HepG2 (cell line): ENCODE data around the gene PTPN14. TPM values are rescaled to one million over a fixed set of nuclear protein-coding genes. Genes with fewer than 3 reads are reported as not detected.

Source experiments
- ATAC-seq: fragments of 200-7000 bp; cut with Tn5 transposase; 3 replicates; pipeline ENCODE4 v1.9.1; 2020; ENCODE audit warnings: mild to moderate bottlenecking, moderate library complexity
- BruUV-seq: library from RNA; stranded (reverse); fragments of 400-500 nt; replicated peaks from 2 replicates; lab custom pipeline; 2021; lab: Mats Ljungman, UMichigan
- CTCF ChIA-PET: fragments of 300-600 bp; formaldehyde crosslinking; extraction: SDS; loops from one replicate; lab custom pipeline; 2021; ENCODE audit warnings: low total read pairs, inconsistent platforms, low intra/inter-chr PET ratio; lab: Yijun Ruan, JAX
- POLR2A ChIA-PET: fragments of 350-600 bp; sonication (Branson Sonifier 250); formaldehyde crosslinking; loops from one replicate; lab custom pipeline; 2020; ENCODE audit warnings: antibody characterized with exemption, inconsistent platforms; lab: Yijun Ruan, JAX
- DNase-seq: peaks from one replicate; pipeline ENCODE4 v3.0.0-alpha.2; 2015; ENCODE audit warnings: low spot score
- FAIRE-seq: peaks from 3 replicates; lab custom pipeline; 2011; peaks lifted over from hg19 to GRCh38; lab: Jason Lieb, UNC
- H2AFZ ChIP-seq: one replicate; pipeline ENCODE4 v1.6.1; 2011; ENCODE audit warnings: low read length, inconsistent platforms
- H3K27ac ChIP-seq: fragments of 300-600 bp; 3 replicates; pipeline ENCODE4 v1.8.0; 2011; ENCODE audit warnings: mixed run types, mild to moderate bottlenecking, mixed read lengths, low read length, inconsistent platforms; ENCODE audit not compliant: insufficient read depth; ENCODE audit errors: extremely low read length
- H3K27me3 ChIP-seq, 2 experiments: fragments of 200-600 bp in 1 of 2; 2 replicates in 1 of 2; 3 replicates in 1 of 2; pipeline versions ENCODE4 v1.6.0 to v1.8.0; 2011; ENCODE audit warnings: low read length in 2 of 2, mild to moderate bottlenecking in 2 of 2, moderate library complexity in 2 of 2, inconsistent platforms in 1 of 2; ENCODE audit not compliant: insufficient read depth in 2 of 2, control insufficient read depth in 1 of 2
- H3K36me3 ChIP-seq, 2 experiments: fragments of 200-600 bp in 1 of 2; replicated peaks in 1 of 2; 2 replicates in 1 of 2; 3 replicates in 1 of 2; pipeline versions ENCODE4 v1.5.1 to v1.8.0; 2011; ENCODE audit warnings: low read length in 2 of 2, inconsistent platforms in 1 of 2; ENCODE audit not compliant: insufficient read depth in 2 of 2, control insufficient read depth in 1 of 2
- H3K4me1 ChIP-seq: 2 replicates; pipeline ENCODE4 v1.5.1; 2012; ENCODE audit warnings: low read length, inconsistent platforms; ENCODE audit not compliant: insufficient read depth
- H3K4me2 ChIP-seq: 2 replicates; pipeline ENCODE4 v1.6.0; 2011; ENCODE audit warnings: low read depth, low read length, inconsistent platforms
- H3K4me3 ChIP-seq, 3 experiments: fragments of 200-600 bp in 1 of 3; sonication (generic), shearing (Covaris generic) in 1 of 3; replicated peaks in 1 of 3; 2 replicates each; pipeline ENCODE4 v1.5.1; 2011 to 2016; ENCODE audit warnings: low read length in 3 of 3, inconsistent platforms in 2 of 3, low read depth in 2 of 3, mild to moderate bottlenecking in 2 of 3, control low read depth in 1 of 3, mixed read lengths in 1 of 3; ENCODE audit not compliant: insufficient read depth in 1 of 3
- H3K79me2 ChIP-seq: one replicate; pipeline ENCODE4 v1.6.1; 2011; ENCODE audit warnings: low read length, inconsistent platforms; ENCODE audit not compliant: insufficient read depth
- H3K9ac ChIP-seq: 2 replicates; pipeline ENCODE4 v1.6.0; 2011; ENCODE audit warnings: mild to moderate bottlenecking, low read depth, low read length, inconsistent platforms; ENCODE audit not compliant: insufficient read depth
- H3K9me3 ChIP-seq: 2 replicates; pipeline ENCODE4 v1.5.1; 2012; ENCODE audit warnings: mild to moderate bottlenecking, low read length
- H4K20me1 ChIP-seq: 2 replicates; pipeline ENCODE4 v1.6.0; 2011; ENCODE audit warnings: inconsistent platforms, mild to moderate bottlenecking, low read length, moderate library complexity; ENCODE audit not compliant: insufficient read depth
- FOXP1 ChIP-seq, 2 experiments: fragments of 450-650 bp in 1 of 2; IDR thresholded peaks; 2 replicates each; pipeline ENCODE4 v1.6.1; 2017 to 2018; ENCODE audit warnings: antibody characterized with exemption in 1 of 2
- HOXA7 ChIP-seq: sonication (generic); formaldehyde crosslinking; IDR thresholded peaks from 2 replicates; pipeline ENCODE4 v1.8.1; 2022; ENCODE audit warnings: mild to moderate bottlenecking, missing genetic modification reagents, moderate library complexity
- KAT7 ChIP-seq: IDR thresholded peaks from 2 replicates; pipeline ENCODE4 v1.6.1; 2018; ENCODE audit warnings: borderline replicate concordance, missing compliant biosample characterization
- MAFK ChIP-seq, 2 experiments: IDR thresholded peaks in 1 of 2; conservative IDR thresholded peaks in 1 of 2; 2 replicates each; pipeline ENCODE4 v1.6.1; 2011; ENCODE audit warnings: improper control_type of control experiment in 2 of 2, low read length in 2 of 2
- NCOA5 ChIP-seq: sonication (generic); formaldehyde crosslinking; IDR thresholded peaks from 2 replicates; pipeline ENCODE4 v1.4.0; 2020; ENCODE audit warnings: missing genetic modification reagents
- RFX3 ChIP-seq: IDR thresholded peaks from 2 replicates; pipeline ENCODE4 v1.6.1; 2016; ENCODE audit warnings: missing biosample characterization, missing genetic modification reagents
- TFDP1 ChIP-seq: IDR thresholded peaks from 2 replicates; pipeline ENCODE4 v1.6.1; 2016; ENCODE audit warnings: missing compliant biosample characterization, missing genetic modification reagents, borderline replicate concordance
- THAP9 ChIP-seq: sonication (generic); formaldehyde crosslinking; IDR thresholded peaks from 2 replicates; pipeline ENCODE4; 2020; ENCODE audit warnings: missing genetic modification reagents, mild to moderate bottlenecking, borderline replicate concordance
- TOE1 ChIP-seq: sonication (generic); formaldehyde crosslinking; IDR thresholded peaks from 2 replicates; pipeline ENCODE4 v1.4.0; 2020; ENCODE audit warnings: mild to moderate bottlenecking, missing genetic modification reagents
- ZBTB2 ChIP-seq: sonication (generic); formaldehyde crosslinking; IDR thresholded peaks from 2 replicates; pipeline ENCODE4 v1.8.0; 2022; ENCODE audit warnings: low read depth, missing genetic modification reagents
- ZNF280B ChIP-seq: sonication (generic); formaldehyde crosslinking; IDR thresholded peaks from 2 replicates; pipeline ENCODE4 v1.5.0; 2020; ENCODE audit warnings: missing genetic modification reagents, mild to moderate bottlenecking, borderline replicate concordance
- ZNF343 ChIP-seq: sonication (generic); formaldehyde crosslinking; IDR thresholded peaks from 2 replicates; pipeline ENCODE4 v1.4.0; 2020; ENCODE audit warnings: mild to moderate bottlenecking, missing genetic modification reagents
- ZNF446 ChIP-seq: sonication (generic); formaldehyde crosslinking; IDR thresholded peaks from 2 replicates; pipeline ENCODE4 v1.5.0; 2020; ENCODE audit warnings: mild to moderate bottlenecking, missing genetic modification reagents
- ZNF552 ChIP-seq: sonication (generic); formaldehyde crosslinking; IDR thresholded peaks from 2 replicates; pipeline ENCODE4 v1.9.0; 2022; ENCODE audit warnings: missing genetic modification reagents, mild to moderate bottlenecking, borderline replicate concordance
- ZNF564 ChIP-seq: sonication (generic); formaldehyde crosslinking; IDR thresholded peaks from 2 replicates; pipeline ENCODE4 v1.8.1; 2023; ENCODE audit warnings: mild to moderate bottlenecking, missing genetic modification reagents
- ZNF644 ChIP-seq: IDR thresholded peaks from 2 replicates; pipeline ENCODE4 v1.6.1; 2016; ENCODE audit warnings: low read depth
- ZSCAN12 ChIP-seq: sonication (generic); formaldehyde crosslinking; IDR thresholded peaks from 2 replicates; pipeline ENCODE4 v1.9.0; 2021; ENCODE audit warnings: mild to moderate bottlenecking, missing genetic modification reagents
- ZSCAN21 ChIP-seq: sonication (generic); formaldehyde crosslinking; IDR thresholded peaks from 2 replicates; pipeline ENCODE4 v1.8.0; 2022; ENCODE audit warnings: mild to moderate bottlenecking, missing genetic modification reagents, moderate library complexity, borderline replicate concordance
- WGBS: methylation state at CpG from one replicate; pipeline ENCODE4 v1.1.6; 2017; ENCODE audit warnings: low lambda C conversion rate; 5-methylcytosine and 5-hydroxymethylcytosine counted together
- in situ Hi-C: cut with HindIII; loops from 2 replicates; pipeline ENCODE4 v1.10.0; 2017; ENCODE audit warnings: low pct_unique_long_range_greater_than_20kb; ENCODE audit not compliant: extremely low pct_ligation_motif_present
- intact Hi-C: fragments of 100-400 bp; cut with micrococcal nuclease; formaldehyde crosslinking; loops from one replicate; pipeline ENCODE4 v1.10.0; 2022; ENCODE audit not compliant: unreplicated experiment
- polyA plus RNA-seq, 8 experiments: library from polyadenylated mRNA; depleted of rRNA in 3 of 8; stranded (reverse) in 7 of 8; unstranded in 1 of 8; fragments of >200 nt; fragmentation: Illumina TruSeq in 4 of 8; extraction: Trizol in 4 of 8; gene quantifications; 2 replicates each; pipeline versions ENCODE4 v1.2.1 to v1.2.3, GENCODE V29; 2011 to 2016; ENCODE audit warnings: low read depth in 4 of 8, missing spikeins in 1 of 8, mixed read lengths in 1 of 8; ENCODE audit not compliant: insufficient read depth in 1 of 8
- total RNA-seq, 5 experiments: library from RNA; depleted of rRNA; stranded (reverse); fragments of >200 nt; fragmentation: Illumina TruSeq; extraction: Trizol; gene quantifications; 2 replicates each; pipeline ENCODE4 v1.2.3, GENCODE V29; 2016; ENCODE audit warnings: low read depth in 1 of 5

The PTPN14 gene
- total and polyA plus RNA-seq, 2 of the 13 experiments (the other 11 are each of a cell fraction or from before 2014, with no cell fraction given): 3.9 to 4.7 TPM

GRCh38 chr1:214499732-214500131, 51.7 kb downstream of the PTPN14 start (continued):
- no peak for TF ChIP-seq TFDP1
- TF ChIP-seq ZNF446 (CRISPR knock-in tag): no peak
- TF ChIP-seq ZSCAN21 (CRISPR knock-in tag): no peak
- TF ChIP-seq ZSCAN12: no peak

- no peak for DNase-seq
- Histone ChIP-seq H3K4me3 (no peak overlapping the region), H3K4me2 (no peak overlapping the region), H4K20me1 (no peaks in the 10 kb centered on the region), H3K79me2 (no peaks in the 10 kb centered on the region), H3K4me1 (no peaks in the 10 kb centered on the region), H3K36me3 (no peaks in the 10 kb centered on the region), H3K27me3 (no peaks in the 10 kb centered on the region), H2AFZ (no peak overlapping the region), H3K9ac (no peak overlapping the region), H3K27ac (no peak overlapping the region), H3K9me3 (no peaks in the 10 kb centered on the region)
- intact Hi-C loops: no loop called here
- BruUV-seq: no TSS peak
- no peak for ATAC-seq
- ChIA-PET POLR2A (no interaction called here), CTCF (no interaction called here)
- FAIRE-seq: no peak
- in situ Hi-C loops: no loop called here
- WGBS: 94% methylated on average over 1 of the region's 1 CpG
- no peak for TF ChIP-seq ZNF552 (CRISPR knock-in tag)
- no peak for TF ChIP-seq NCOA5 (CRISPR knock-in tag)
- TF ChIP-seq ZNF644 (CRISPR knock-in tag): no peak
- no peak for TF ChIP-seq FOXP1 (IDR thresholded peaks at IDR 0.05)
- no peak for TF ChIP-seq FOXP1 (CRISPR knock-in tag; IDR thresholded peaks at IDR 0.05)
- no peak for TF ChIP-seq RFX3
- TF ChIP-seq TOE1: no peak
- no peak for TF ChIP-seq MAFK (conservative IDR thresholded peaks at IDR 0.05 in 1 of 2, IDR thresholded peaks at IDR 0.05 in 1 of 2; ENCODE audit: low read length in 2 of 2)
- no peak for TF ChIP-seq ZBTB2 (CRISPR knock-in tag)
- no peak for TF ChIP-seq ZNF280B (CRISPR knock-in tag)
- TF ChIP-seq ZNF564 (CRISPR knock-in tag): no peak
- TF ChIP-seq ZNF343 (CRISPR knock-in tag): no peak
- no peak for TF ChIP-seq KAT7 (CRISPR knock-in tag)
- TF ChIP-seq THAP9 (CRISPR knock-in tag): no peak
- TF ChIP-seq HOXA7: no peak
Measured at GRCh38 chr1:214498021-214498420, 53.4 kb downstream of the PTPN14 start.
